Measurements from ENCODE around the gene SLC10A7.

GRCh38 chr4:146446555-146446954 lies 75.2 kb downstream of the SLC10A7 start:
- TF ChIP-seq EP300 (IDR thresholded peaks at IDR 0.05) (no peak), POLR2A (IDR thresholded peaks at IDR 0.05) (no peak)
- TF ChIP-seq, protein P1, sequence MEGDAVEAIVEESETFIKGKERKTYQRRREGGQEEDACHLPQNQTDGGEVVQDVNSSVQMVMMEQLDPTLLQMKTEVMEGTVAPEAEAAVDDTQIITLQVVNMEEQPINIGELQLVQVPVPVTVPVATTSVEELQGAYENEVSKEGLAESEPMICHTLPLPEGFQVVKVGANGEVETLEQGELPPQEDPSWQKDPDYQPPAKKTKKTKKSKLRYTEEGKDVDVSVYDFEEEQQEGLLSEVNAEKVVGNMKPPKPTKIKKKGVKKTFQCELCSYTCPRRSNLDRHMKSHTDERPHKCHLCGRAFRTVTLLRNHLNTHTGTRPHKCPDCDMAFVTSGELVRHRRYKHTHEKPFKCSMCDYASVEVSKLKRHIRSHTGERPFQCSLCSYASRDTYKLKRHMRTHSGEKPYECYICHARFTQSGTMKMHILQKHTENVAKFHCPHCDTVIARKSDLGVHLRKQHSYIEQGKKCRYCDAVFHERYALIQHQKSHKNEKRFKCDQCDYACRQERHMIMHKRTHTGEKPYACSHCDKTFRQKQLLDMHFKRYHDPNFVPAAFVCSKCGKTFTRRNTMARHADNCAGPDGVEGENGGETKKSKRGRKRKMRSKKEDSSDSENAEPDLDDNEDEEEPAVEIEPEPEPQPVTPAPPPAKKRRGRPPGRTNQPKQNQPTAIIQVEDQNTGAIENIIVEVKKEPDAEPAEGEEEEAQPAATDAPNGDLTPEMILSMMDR (IDR thresholded peaks at IDR 0.05), result no peak

Measured in ovary (tissue), 3 donors.